Tibial nerve (tissue), 4 donors: ENCODE measurements around the gene SYNPO. TPM values are rescaled to one million over a fixed set of nuclear protein-coding genes. Genes with fewer than 3 reads are reported as not detected.

Source experiments
- DNase-seq, 2 donors: peaks; one replicate each; pipeline ENCODE4 v3.0.0-alpha.2; 2019; ENCODE audit warnings: low spot score in 2 of 2
- H3K27ac ChIP-seq, 4 donors: fragments of 200-600 bp; sonication (generic) in 3 of 4; one replicate each; pipeline ENCODE4 v1.5.1; 2017 to 2019; ENCODE audit warnings: mild to moderate bottlenecking in 1 of 4
- H3K27me3 ChIP-seq, 2 donors: fragments of 200-600 bp; sonication (generic) in 1 of 2; one replicate each; pipeline versions ENCODE4 v1.5.1 to v1.6.0; 2017 to 2019
- H3K36me3 ChIP-seq, 3 donors: fragments of 200-600 bp; sonication (generic); one replicate each; pipeline ENCODE4 v1.5.1; 2018 to 2019
- H3K4me1 ChIP-seq, 4 donors: fragments of 200-600 bp; sonication (generic) in 3 of 4; one replicate each; pipeline ENCODE4 v1.5.1; 2017 to 2019
- H3K4me3 ChIP-seq, 4 donors: fragments of 200-600 bp; sonication (generic) in 3 of 4; one replicate each; pipeline ENCODE4 v1.5.1; 2017 to 2019; ENCODE audit warnings: mild to moderate bottlenecking in 1 of 4, moderate library complexity in 1 of 4
- H3K9me3 ChIP-seq, 4 donors: fragments of 200-600 bp; sonication (generic) in 3 of 4; one replicate each; pipeline ENCODE4 v1.5.1; 2017 to 2019
- EP300 ChIP-seq, 2 donors: sonication (generic); formaldehyde crosslinking; IDR thresholded peaks; one replicate each; pipeline ENCODE4 v1.6.1; 2017; ENCODE audit warnings: antibody characterized with exemption in 2 of 2, mild to moderate bottlenecking in 1 of 2
- POLR2A ChIP-seq, 2 donors: fragments of 450-650 bp; IDR thresholded peaks; one replicate each; pipeline ENCODE4 v1.6.1; 2017; ENCODE audit warnings: antibody characterized with exemption in 2 of 2, mild to moderate bottlenecking in 2 of 2, moderate library complexity in 2 of 2
- WGBS, 2 donors: methylation state at CpG; one replicate each; pipeline ENCODE4 v1.1.5; 2018; 5-methylcytosine and 5-hydroxymethylcytosine counted together
- total RNA-seq, 4 donors: library from RNA; depleted of rRNA; stranded (reverse); fragments of >200 nt; gene quantifications; one replicate each; pipeline ENCODE4 v1.1.0, GENCODE V29; 2016
- TF ChIP-seq, protein P1 (sequence below), 5 experiments: fragments of 200-600 bp in 3 of 5; fragments of 450-650 bp in 2 of 5; sonication (generic) in 3 of 5; IDR thresholded peaks; one replicate each; pipeline ENCODE4 v1.5.1; 2016 to 2019; ENCODE audit warnings: antibody characterized with exemption in 5 of 5, mild to moderate bottlenecking in 3 of 5, moderate library complexity in 2 of 5

Gene SYNPO
- total RNA-seq, 4 donors from 2014 or later: 58.4 to 71.5 (median 63.5) TPM

DNA sequence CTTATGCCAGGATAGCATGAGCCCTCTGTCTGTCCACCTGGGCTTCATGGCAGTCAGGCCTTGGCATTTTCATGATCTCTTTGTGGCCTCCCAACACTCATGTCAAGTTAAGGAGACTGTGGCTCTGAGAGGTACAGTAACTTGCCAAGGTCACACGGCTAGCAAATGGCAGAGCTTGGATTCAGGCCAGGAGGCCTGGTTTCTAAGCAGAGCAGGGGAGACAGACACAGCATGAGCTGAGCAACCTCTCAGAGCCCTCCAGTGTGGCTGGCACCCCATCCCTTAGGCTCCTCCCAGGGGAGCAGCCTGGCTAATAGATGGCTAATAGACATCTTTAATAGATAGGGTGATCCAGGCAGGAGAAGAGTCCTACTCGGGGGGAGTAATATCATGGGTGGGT is 4.1 kb downstream of the SYNPO start:
- no peak for TF ChIP-seq POLR2A (IDR thresholded peaks at IDR 0.05)
- TF ChIP-seq EP300 (IDR thresholded peaks at IDR 0.05): no peak
- TF ChIP-seq, protein P1, sequence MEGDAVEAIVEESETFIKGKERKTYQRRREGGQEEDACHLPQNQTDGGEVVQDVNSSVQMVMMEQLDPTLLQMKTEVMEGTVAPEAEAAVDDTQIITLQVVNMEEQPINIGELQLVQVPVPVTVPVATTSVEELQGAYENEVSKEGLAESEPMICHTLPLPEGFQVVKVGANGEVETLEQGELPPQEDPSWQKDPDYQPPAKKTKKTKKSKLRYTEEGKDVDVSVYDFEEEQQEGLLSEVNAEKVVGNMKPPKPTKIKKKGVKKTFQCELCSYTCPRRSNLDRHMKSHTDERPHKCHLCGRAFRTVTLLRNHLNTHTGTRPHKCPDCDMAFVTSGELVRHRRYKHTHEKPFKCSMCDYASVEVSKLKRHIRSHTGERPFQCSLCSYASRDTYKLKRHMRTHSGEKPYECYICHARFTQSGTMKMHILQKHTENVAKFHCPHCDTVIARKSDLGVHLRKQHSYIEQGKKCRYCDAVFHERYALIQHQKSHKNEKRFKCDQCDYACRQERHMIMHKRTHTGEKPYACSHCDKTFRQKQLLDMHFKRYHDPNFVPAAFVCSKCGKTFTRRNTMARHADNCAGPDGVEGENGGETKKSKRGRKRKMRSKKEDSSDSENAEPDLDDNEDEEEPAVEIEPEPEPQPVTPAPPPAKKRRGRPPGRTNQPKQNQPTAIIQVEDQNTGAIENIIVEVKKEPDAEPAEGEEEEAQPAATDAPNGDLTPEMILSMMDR (IDR thresholded peaks at IDR 0.05): no peak
- WGBS, 2 donors: 20 to 31% methylated on average over 2 of the region's 2 CpGs
- no peaks in the 10 kb centered on the region for H3K9me3 ChIP-seq
- peaks cover 0 to 100% (median 75%) of the 10 kb centered on the region in 4 donors for H3K4me1 ChIP-seq
- no peak for DNase-seq
- H3K27ac ChIP-seq: peak overlapping the region; percentile 17 to 97 (median 90)
- H3K27me3 ChIP-seq: no peaks in the 10 kb centered on the region
- H3K4me3 ChIP-seq: no peak overlapping the region
- peaks cover 0 to 12% (median 9%) of the 10 kb centered on the region in 3 donors for H3K36me3 ChIP-seq

DNA sequence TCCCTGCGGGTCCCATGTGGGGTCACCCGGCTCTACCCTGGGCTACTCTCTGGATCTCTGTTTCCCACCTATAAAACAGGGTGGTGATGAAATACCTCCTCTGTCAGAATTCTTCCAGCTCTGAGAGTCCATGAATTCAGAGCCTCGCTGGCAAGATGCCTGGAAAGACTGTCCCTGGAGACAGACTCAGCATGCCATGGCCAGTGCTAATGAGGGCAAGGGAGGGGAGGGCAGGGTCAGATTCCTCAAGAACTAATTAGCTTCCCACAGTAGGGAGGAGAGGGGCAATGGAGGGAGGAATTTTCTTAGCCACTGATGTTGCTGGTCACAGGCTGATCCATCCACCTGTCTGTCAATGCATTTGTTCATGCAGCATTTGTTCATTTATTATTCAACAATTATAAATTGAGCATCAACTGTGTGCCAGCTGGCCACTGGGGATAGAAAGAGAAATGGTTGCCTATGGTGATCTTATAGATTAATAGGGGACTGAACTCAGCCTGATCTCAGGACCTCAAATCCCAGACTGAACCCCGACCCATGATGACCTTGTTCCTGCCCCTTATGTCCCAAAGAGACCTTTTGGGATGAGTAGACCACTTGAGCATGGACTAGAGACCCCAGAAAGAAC is 4.7 kb downstream of the SYNPO start:
- peak overlapping the region; percentile 17 to 97 (median 90) for H3K27ac ChIP-seq
- peak in 1 of 2 donors; percentile 20 for TF ChIP-seq EP300 (IDR thresholded peaks at IDR 0.05)
- TF ChIP-seq POLR2A (IDR thresholded peaks at IDR 0.05): no peak
- DNase-seq: peak; percentile 57 to 68
- peaks cover 0 to 19% (median 9%) of the 10 kb centered on the region in 3 donors for H3K36me3 ChIP-seq
- H3K4me3 ChIP-seq: no peak overlapping the region
- peaks cover 0 to 100% (median 69%) of the 10 kb centered on the region in 4 donors for H3K4me1 ChIP-seq
- WGBS, 2 donors: 25 to 32% methylated on average over 4 of the region's 4 CpGs
- no peaks in the 10 kb centered on the region for H3K9me3 ChIP-seq
- no peaks in the 10 kb centered on the region for H3K27me3 ChIP-seq

DNA sequence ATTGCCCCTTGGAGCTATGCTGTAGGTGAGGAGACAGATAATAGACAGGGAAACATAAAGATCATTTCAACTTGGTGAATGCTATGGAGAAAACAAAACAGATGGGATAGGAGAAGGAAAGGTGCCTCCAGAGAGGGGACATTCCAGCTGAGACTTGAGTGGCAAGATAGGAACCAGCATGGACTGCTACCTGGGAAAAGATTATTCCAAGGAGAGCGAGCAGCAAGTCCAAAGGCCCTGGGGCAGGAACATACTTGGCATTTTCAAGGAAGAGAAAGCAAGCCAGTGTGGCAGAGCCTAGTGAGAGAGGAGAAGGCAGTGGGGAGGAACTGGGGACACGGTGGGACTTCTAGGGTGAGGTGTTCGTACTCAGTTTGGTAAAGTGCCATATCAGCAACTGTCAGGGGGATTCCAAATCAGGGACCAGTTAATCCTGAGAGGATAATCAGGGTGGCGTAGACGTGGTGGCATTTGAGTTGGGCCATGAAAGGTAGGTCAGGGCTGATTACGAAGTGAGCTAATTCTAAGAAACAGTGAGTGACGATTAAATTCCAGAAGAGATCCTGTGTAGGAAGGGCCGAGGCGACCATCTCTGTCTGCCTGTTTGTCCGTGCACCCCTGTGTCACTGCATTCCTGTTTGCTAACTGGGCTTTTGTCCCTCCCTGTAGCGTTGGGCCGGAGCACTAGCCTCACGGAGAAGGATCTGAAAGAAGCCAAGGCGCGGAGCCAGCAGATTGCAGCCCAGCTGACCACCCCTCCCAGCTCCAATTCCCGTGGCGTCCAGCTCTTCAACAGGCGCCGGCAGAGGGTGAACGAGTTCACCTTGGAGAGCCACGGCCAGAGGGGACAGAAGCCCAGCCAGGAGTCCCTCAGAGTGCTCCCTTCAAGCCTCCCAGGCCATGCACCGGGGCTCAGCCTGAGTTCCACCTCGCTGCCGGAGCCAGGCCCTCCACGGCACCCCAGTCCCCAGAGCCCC is 7.1 kb downstream of the SYNPO start:
- TF ChIP-seq POLR2A (IDR thresholded peaks at IDR 0.05) (no peak), EP300 (IDR thresholded peaks at IDR 0.05) (no peak)
- TF ChIP-seq, protein P1 (IDR thresholded peaks at IDR 0.05): no peak
- DNase-seq: peak in 1 of 2 donors; percentile 64
- peaks cover 0 to 31% (median 9%) of the 10 kb centered on the region in 3 donors for H3K36me3 ChIP-seq
- H3K27ac ChIP-seq: peak overlapping the region; percentile 17 to 87 (median 58)
- WGBS, 2 donors: 23 to 52% methylated on average over 18 to 25 of the region's 25 CpGs
- H3K4me1 ChIP-seq: peaks cover 0 to 100% (median 62%) of the 10 kb centered on the region in 4 donors
- no peak overlapping the region for H3K4me3 ChIP-seq
- H3K9me3 ChIP-seq: no peaks in the 10 kb centered on the region
- H3K27me3 ChIP-seq: no peaks in the 10 kb centered on the region

DNA sequence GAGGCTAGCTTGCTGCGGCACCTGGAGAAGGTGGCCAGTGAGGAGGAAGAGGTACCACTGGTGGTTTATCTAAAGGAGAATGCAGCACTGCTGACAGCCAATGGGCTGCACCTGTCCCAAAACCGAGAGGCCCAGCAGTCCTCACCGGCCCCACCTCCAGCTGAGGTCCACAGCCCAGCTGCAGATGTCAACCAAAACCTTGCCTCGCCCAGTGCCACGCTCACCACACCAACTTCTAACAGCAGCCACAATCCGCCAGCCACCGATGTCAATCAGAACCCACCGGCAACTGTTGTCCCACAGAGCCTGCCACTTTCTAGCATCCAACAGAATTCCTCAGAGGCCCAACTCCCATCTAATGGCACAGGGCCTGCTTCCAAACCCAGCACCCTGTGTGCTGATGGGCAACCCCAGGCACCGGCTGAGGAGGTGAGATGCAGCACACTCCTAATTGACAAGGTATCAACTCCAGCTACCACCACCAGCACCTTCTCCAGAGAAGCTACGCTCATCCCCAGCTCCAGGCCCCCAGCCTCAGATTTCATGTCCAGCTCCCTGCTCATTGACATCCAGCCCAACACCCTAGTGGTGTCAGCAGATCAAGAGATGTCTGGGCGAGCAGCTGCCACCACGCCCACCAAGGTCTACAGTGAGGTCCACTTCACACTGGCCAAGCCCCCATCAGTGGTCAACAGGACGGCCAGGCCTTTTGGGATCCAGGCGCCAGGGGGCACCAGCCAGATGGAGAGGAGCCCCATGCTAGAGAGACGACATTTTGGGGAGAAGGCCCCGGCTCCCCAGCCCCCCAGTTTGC is 8.0 kb downstream of the SYNPO start:
- TF ChIP-seq, protein P1 (IDR thresholded peaks at IDR 0.05): no peak
- TF ChIP-seq EP300 (IDR thresholded peaks at IDR 0.05) (no peak), POLR2A (IDR thresholded peaks at IDR 0.05) (no peak)
- H3K27ac ChIP-seq: peak overlapping the region in 3 of 4 donors; percentile 37 to 87 (median 79)
- H3K9me3 ChIP-seq: no peaks in the 10 kb centered on the region
- WGBS, 2 donors: 82 to 85% methylated on average over 14 to 15 of the region's 16 CpGs
- H3K27me3 ChIP-seq: no peaks in the 10 kb centered on the region
- H3K36me3 ChIP-seq: peaks cover 0 to 31% (median 9%) of the 10 kb centered on the region in 3 donors
- DNase-seq: no peak
- no peak overlapping the region for H3K4me3 ChIP-seq
- H3K4me1 ChIP-seq: peaks cover 0 to 100% (median 60%) of the 10 kb centered on the region in 4 donors
